Measurements from ENCODE around the gene C1RL.

The C1RL gene

DNA sequence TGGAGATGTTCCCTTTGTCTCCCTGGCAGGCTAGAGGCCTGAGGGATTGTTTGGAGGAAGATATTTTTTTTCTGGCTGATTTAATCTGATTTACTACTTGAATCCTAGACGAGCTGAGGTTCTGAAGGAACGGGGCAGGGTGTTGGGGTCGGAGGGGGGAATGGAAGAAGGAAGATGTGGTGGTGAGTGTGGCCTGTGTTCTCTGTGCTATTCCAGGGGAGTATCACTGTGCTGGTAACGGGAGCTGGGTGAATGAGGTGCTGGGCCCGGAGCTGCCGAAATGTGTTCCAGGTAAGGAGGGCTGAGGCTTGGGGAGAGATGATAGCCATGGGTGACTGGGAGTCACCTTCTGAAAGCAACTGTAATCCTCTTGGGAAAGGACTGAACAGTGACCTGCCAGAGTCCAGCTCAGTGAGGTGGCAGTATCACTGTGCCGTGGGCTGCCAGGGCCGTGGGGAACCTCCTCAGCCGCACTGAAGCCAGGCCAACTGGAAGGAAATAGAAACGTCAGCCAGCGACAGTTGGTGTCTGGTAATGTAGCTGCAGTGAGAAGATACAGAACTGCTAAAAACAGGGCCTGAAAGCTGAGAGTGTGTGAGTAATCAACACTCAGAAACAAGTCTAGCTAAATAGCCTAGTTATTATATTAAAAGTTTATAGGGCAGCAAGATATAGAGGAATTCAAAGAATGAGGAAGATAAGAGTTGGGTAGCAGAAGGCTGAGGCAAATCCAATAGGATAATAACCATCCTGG lies 40.6 kb downstream of the C1RL start:
- Histone ChIP-seq H3K36me3 (ENCODE audit: control insufficient read depth, insufficient read depth, low read length) (no peaks in the 10 kb centered on the region), H3K27ac (ENCODE audit: insufficient read depth, low read length, poor library complexity, severe bottlenecking) (no peak overlapping the region), H3K27me3 (replicated peaks; ENCODE audit: control insufficient read depth, insufficient read depth, low read length, poor library complexity, severe bottlenecking) (no peaks in the 10 kb centered on the region), H3K4me1 (ENCODE audit: control insufficient read depth, insufficient read depth, low read length, poor library complexity, severe bottlenecking) (no peaks in the 10 kb centered on the region), H3K4me3 (ENCODE audit: insufficient read depth, low read depth, low read length, poor library complexity, severe bottlenecking) (no peak overlapping the region), H3K9me3 (ENCODE audit: control insufficient read depth, low read length) (no peaks in the 10 kb centered on the region)
- no peak for DNase-seq

DNA sequence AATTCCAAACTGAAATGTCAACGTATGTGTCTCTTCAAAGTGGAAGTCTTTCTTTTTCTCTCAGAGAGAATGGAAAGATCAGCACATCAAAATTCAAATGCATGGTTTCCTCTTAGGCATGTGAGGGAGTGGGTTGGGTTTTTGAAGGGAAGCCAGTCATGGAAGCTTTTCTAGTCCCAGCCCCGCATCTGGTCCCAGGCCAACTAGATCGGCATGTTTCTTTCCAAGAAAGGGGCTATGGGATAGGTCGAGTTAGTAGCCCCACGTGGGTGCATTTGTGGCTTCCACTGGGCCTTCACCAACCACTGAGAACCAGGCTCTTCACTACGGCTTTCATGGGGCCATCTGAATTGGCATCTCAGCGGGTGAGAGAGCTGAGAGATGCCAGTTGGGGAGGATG lies 41.9 kb downstream of the C1RL start:
- no peaks in the 10 kb centered on the region for H3K9me3 ChIP-seq (ENCODE audit: control insufficient read depth, low read length)

GRCh38 chr12:7066596-7066995 lies 42.4 kb downstream of the C1RL start:
- Histone ChIP-seq H3K27ac (ENCODE audit: insufficient read depth, low read length, poor library complexity, severe bottlenecking) (no peak overlapping the region), H3K36me3 (ENCODE audit: control insufficient read depth, insufficient read depth, low read length) (no peaks in the 10 kb centered on the region), H3K4me3 (ENCODE audit: insufficient read depth, low read depth, low read length, poor library complexity, severe bottlenecking) (no peak overlapping the region), H3K27me3 (replicated peaks; ENCODE audit: control insufficient read depth, insufficient read depth, low read length, poor library complexity, severe bottlenecking) (no peaks in the 10 kb centered on the region), H3K9me3 (ENCODE audit: control insufficient read depth, low read length) (no peaks in the 10 kb centered on the region), H3K4me1 (ENCODE audit: control insufficient read depth, insufficient read depth, low read length, poor library complexity, severe bottlenecking) (no peaks in the 10 kb centered on the region)
- no peak for DNase-seq

More for the DNA sequence above, 41.9 kb downstream of the C1RL start:
- Histone ChIP-seq H3K4me3 (ENCODE audit: insufficient read depth, low read depth, low read length, poor library complexity, severe bottlenecking) (no peak overlapping the region), H3K27me3 (replicated peaks; ENCODE audit: control insufficient read depth, insufficient read depth, low read length, poor library complexity, severe bottlenecking) (no peaks in the 10 kb centered on the region), H3K4me1 (ENCODE audit: control insufficient read depth, insufficient read depth, low read length, poor library complexity, severe bottlenecking) (no peaks in the 10 kb centered on the region), H3K27ac (ENCODE audit: insufficient read depth, low read length, poor library complexity, severe bottlenecking) (no peak overlapping the region), H3K36me3 (ENCODE audit: control insufficient read depth, insufficient read depth, low read length) (no peaks in the 10 kb centered on the region)
- no peak for DNase-seq

DNA sequence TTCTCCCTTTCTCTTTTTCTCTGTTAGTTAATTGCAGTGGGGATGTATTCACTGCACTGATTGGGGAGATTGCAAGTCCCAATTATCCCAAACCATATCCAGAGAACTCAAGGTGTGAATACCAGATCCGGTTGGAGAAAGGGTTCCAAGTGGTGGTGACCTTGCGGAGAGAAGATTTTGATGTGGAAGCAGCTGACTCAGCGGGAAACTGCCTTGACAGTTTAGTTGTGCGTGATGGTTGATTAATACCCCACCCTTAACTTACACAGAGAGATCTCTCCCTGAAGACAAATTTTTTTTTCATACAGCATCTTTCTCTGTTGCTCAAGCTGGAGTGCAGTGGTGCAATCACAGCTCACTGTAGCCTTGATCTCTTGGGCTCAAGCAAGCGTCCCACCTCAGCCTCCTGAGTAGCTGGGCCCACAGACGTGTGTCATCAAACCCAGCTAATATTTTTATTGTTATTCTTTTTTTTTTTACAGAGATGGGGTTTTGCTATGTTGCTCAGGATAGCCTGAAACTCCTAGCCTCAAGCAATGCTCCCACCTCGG lies 43.9 kb downstream of the C1RL start:
- Histone ChIP-seq H3K27me3 (replicated peaks; ENCODE audit: control insufficient read depth, insufficient read depth, low read length, poor library complexity, severe bottlenecking) (no peaks in the 10 kb centered on the region), H3K4me3 (ENCODE audit: insufficient read depth, low read depth, low read length, poor library complexity, severe bottlenecking) (no peak overlapping the region), H3K9me3 (ENCODE audit: control insufficient read depth, low read length) (no peaks in the 10 kb centered on the region), H3K36me3 (ENCODE audit: control insufficient read depth, insufficient read depth, low read length) (no peaks in the 10 kb centered on the region), H3K27ac (ENCODE audit: insufficient read depth, low read length, poor library complexity, severe bottlenecking) (no peak overlapping the region), H3K4me1 (ENCODE audit: control insufficient read depth, insufficient read depth, low read length, poor library complexity, severe bottlenecking) (no peaks in the 10 kb centered on the region)
- no peak for DNase-seq

- Histone ChIP-seq H3K27ac (ENCODE audit: insufficient read depth, low read length, poor library complexity, severe bottlenecking) (no peak overlapping the region), H3K4me1 (ENCODE audit: control insufficient read depth, insufficient read depth, low read length, poor library complexity, severe bottlenecking) (no peaks in the 10 kb centered on the region), H3K27me3 (replicated peaks; ENCODE audit: control insufficient read depth, insufficient read depth, low read length, poor library complexity, severe bottlenecking) (no peaks in the 10 kb centered on the region), H3K9me3 (ENCODE audit: control insufficient read depth, low read length) (no peaks in the 10 kb centered on the region), H3K4me3 (ENCODE audit: insufficient read depth, low read depth, low read length, poor library complexity, severe bottlenecking) (no peak overlapping the region), H3K36me3 (ENCODE audit: control insufficient read depth, insufficient read depth, low read length) (no peaks in the 10 kb centered on the region)
- no peak for DNase-seq
Measured at GRCh38 chr12:7064516-7064915, 44.5 kb downstream of the C1RL start.

DNA sequence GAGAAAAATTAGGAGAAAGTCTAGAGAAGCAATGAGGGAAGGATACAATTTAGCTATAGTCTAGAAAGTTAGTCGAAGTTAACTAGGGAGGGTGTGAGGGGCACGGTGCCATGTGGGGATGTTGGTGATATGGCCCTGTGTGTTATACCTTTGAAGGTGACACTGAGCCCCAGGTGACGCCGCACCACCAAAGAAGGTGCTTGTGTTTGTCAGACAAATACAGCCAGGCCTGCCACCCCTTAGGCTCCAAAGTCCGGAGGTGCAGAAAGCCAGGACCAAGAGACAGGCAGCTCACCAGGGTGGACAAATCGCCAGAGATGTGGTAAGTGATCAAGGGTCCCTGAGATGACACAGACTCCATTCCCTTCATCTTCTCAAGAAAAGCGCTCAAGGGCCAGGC lies 47.4 kb downstream of the C1RL start:
- DNase-seq = no peak
- no peak overlapping the region for H3K4me3 ChIP-seq (ENCODE audit: insufficient read depth, low read depth, low read length, poor library complexity, severe bottlenecking)
- no peak overlapping the region for H3K27ac ChIP-seq (ENCODE audit: insufficient read depth, low read length, poor library complexity, severe bottlenecking)

DNA sequence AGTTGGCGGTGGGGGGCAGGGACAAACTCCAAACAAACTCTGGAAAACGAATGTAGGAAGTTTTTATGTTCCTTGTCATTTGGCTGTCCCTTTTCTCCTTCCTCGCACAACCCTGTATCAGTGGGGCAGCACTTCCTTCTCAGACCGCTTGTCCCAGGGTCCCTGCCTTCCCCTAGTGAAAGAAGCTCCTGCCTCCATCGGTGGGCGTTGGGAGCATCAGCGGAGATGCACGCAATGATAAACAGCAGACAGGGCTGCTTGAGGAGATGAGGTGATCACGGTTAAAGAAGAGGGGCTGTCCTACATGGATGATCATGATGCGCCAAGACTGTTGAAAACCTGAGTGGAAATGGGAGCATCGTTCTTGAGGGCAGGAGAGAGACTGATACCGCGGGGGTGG lies 47.9 kb downstream of the C1RL start:
- Histone ChIP-seq H3K27ac (ENCODE audit: insufficient read depth, low read length, poor library complexity, severe bottlenecking) (no peak overlapping the region), H3K9me3 (ENCODE audit: control insufficient read depth, low read length) (no peaks in the 10 kb centered on the region), H3K36me3 (ENCODE audit: control insufficient read depth, insufficient read depth, low read length) (no peaks in the 10 kb centered on the region), H3K27me3 (replicated peaks; ENCODE audit: control insufficient read depth, insufficient read depth, low read length, poor library complexity, severe bottlenecking) (no peaks in the 10 kb centered on the region), H3K4me3 (ENCODE audit: insufficient read depth, low read depth, low read length, poor library complexity, severe bottlenecking) (no peak overlapping the region), H3K4me1 (ENCODE audit: control insufficient read depth, insufficient read depth, low read length, poor library complexity, severe bottlenecking) (no peaks in the 10 kb centered on the region)
- no peak for DNase-seq

More for the DNA sequence above, 47.4 kb downstream of the C1RL start:
- H3K27me3 ChIP-seq (replicated peaks; ENCODE audit: control insufficient read depth, insufficient read depth, low read length, poor library complexity, severe bottlenecking) = no peaks in the 10 kb centered on the region
- no peaks in the 10 kb centered on the region for H3K36me3 ChIP-seq (ENCODE audit: control insufficient read depth, insufficient read depth, low read length)
- H3K9me3 ChIP-seq (ENCODE audit: control insufficient read depth, low read length) = no peaks in the 10 kb centered on the region
- H3K4me1 ChIP-seq (ENCODE audit: control insufficient read depth, insufficient read depth, low read length, poor library complexity, severe bottlenecking) = no peaks in the 10 kb centered on the region

GRCh38 chr12:7060353-7060954 lies 48.6 kb downstream of the C1RL start, which contains the start of gene C1S:
Gene C1S, plus strand, starts transcription at chr12:7060718. Its CDS starts 1,195 bp downstream, at chr12:7061913.
- Histone ChIP-seq H3K4me1 (ENCODE audit: control insufficient read depth, insufficient read depth, low read length, poor library complexity, severe bottlenecking) (no peaks in the 10 kb centered on the region), H3K27me3 (replicated peaks; ENCODE audit: control insufficient read depth, insufficient read depth, low read length, poor library complexity, severe bottlenecking) (no peaks in the 10 kb centered on the region), H3K9me3 (ENCODE audit: control insufficient read depth, low read length) (no peaks in the 10 kb centered on the region), H3K4me3 (ENCODE audit: insufficient read depth, low read depth, low read length, poor library complexity, severe bottlenecking) (no peak within 1 kb of the TSS), H3K36me3 (ENCODE audit: control insufficient read depth, insufficient read depth, low read length) (no peaks in the 10 kb centered on the region), H3K27ac (ENCODE audit: insufficient read depth, low read length, poor library complexity, severe bottlenecking) (no peak within 1 kb of the TSS)
- DNase-seq = no peak

- no peak for DNase-seq
- Histone ChIP-seq H3K27me3 (replicated peaks; ENCODE audit: control insufficient read depth, insufficient read depth, low read length, poor library complexity, severe bottlenecking) (no peaks in the 10 kb centered on the region), H3K4me3 (ENCODE audit: insufficient read depth, low read depth, low read length, poor library complexity, severe bottlenecking) (no peak overlapping the region), H3K4me1 (ENCODE audit: control insufficient read depth, insufficient read depth, low read length, poor library complexity, severe bottlenecking) (no peaks in the 10 kb centered on the region), H3K27ac (ENCODE audit: insufficient read depth, low read length, poor library complexity, severe bottlenecking) (no peak overlapping the region), H3K9me3 (ENCODE audit: control insufficient read depth, low read length) (no peaks in the 10 kb centered on the region), H3K36me3 (ENCODE audit: control insufficient read depth, insufficient read depth, low read length) (no peaks in the 10 kb centered on the region)
Measured at GRCh38 chr12:7059780-7060179, 49.2 kb downstream of the C1RL start.

GRCh38 chr12:7058850-7059395 lies 50.1 kb downstream of the C1RL start:
- H3K4me3 ChIP-seq (ENCODE audit: insufficient read depth, low read depth, low read length, poor library complexity, severe bottlenecking) = no peak overlapping the region
- H3K36me3 ChIP-seq (ENCODE audit: control insufficient read depth, insufficient read depth, low read length) = no peaks in the 10 kb centered on the region
- H3K4me1 ChIP-seq (ENCODE audit: control insufficient read depth, insufficient read depth, low read length, poor library complexity, severe bottlenecking) = no peaks in the 10 kb centered on the region
- H3K9me3 ChIP-seq (ENCODE audit: control insufficient read depth, low read length) = no peaks in the 10 kb centered on the region
- H3K27me3 ChIP-seq (replicated peaks; ENCODE audit: control insufficient read depth, insufficient read depth, low read length, poor library complexity, severe bottlenecking) = no peaks in the 10 kb centered on the region
- H3K27ac ChIP-seq (ENCODE audit: insufficient read depth, low read length, poor library complexity, severe bottlenecking) = no peak overlapping the region
- no peak for DNase-seq
